Femur (tissue), 1 donor: ENCODE data around the gene FAM210A.
A peak's percentile ranks its signal among the peaks of the same experiment; 100 is the strongest.
"Not testable (repeated sequence)": the region's sequence is repeated elsewhere in the genome, so short reads cannot be mapped to it uniquely, and the experiment has no call there.

ENCODE experiments used
- DNase-seq: peaks from one replicate; pipeline ENCODE4 v3.0.0-alpha.2; 2017

The FAM210A gene

GRCh38 chr18:13700153-13700552 lies 26.2 kb downstream of the FAM210A start:
- no peak for DNase-seq

- no peak for DNase-seq
Observed at GRCh38 chr18:13696961-13697360, 29.4 kb downstream of the FAM210A start.

- not testable (repeated sequence) for DNase-seq
Observed at GRCh38 chr18:13695337-13695736, 31.0 kb downstream of the FAM210A start.

GRCh38 chr18:13690060-13690459 lies 36.3 kb downstream of the FAM210A start:
- DNase-seq = not testable (repeated sequence)

GRCh38 chr18:13688191-13689136 lies 37.9 kb downstream of the FAM210A start:
- no peak for DNase-seq

GRCh38 chr18:13684546-13684945 lies 41.8 kb downstream of the FAM210A start:
- no peak for DNase-seq

GRCh38 chr18:13681701-13682100 lies 44.7 kb downstream of the FAM210A start:
- no peak for DNase-seq

- DNase-seq = peak; percentile 36
Observed at GRCh38 chr18:13680612-13681011, 45.7 kb downstream of the FAM210A start.

GRCh38 chr18:13677350-13677749 lies 49.0 kb downstream of the FAM210A start:
- DNase-seq = not testable (repeated sequence)

GRCh38 chr18:13676471-13676870 lies 49.9 kb downstream of the FAM210A start:
- DNase-seq = no peak

- no peak for DNase-seq
Observed at GRCh38 chr18:13672657-13673056, 53.7 kb downstream of the FAM210A start.

GRCh38 chr18:13661779-13662256 lies 64.5 kb downstream of the FAM210A start:
- no peak for DNase-seq

GRCh38 chr18:13661051-13661778 lies 65.1 kb downstream of the FAM210A start:
- DNase-seq = no peak

- peak; percentile 63 for DNase-seq
Observed at GRCh38 chr18:13660510-13660909, 65.8 kb downstream of the FAM210A start.

GRCh38 chr18:13658436-13659204 lies 67.7 kb downstream of the FAM210A start:
- DNase-seq = no peak

- DNase-seq = no peak
Observed at GRCh38 chr18:13657974-13658373, 68.4 kb downstream of the FAM210A start.

GRCh38 chr18:13653746-13654433 lies 72.5 kb downstream of the FAM210A start:
- DNase-seq = no peak

GRCh38 chr18:13649397-13650390 lies 76.7 kb downstream of the FAM210A start:
- DNase-seq = no peak

GRCh38 chr18:13647761-13648160 lies 78.6 kb downstream of the FAM210A start:
- DNase-seq = no peak

GRCh38 chr18:13646633-13647032 lies 79.7 kb downstream of the FAM210A start:
- DNase-seq = no peak

- no peak for DNase-seq
Observed at GRCh38 chr18:13645093-13645492, 81.3 kb downstream of the FAM210A start.
